D721Med (cell line): Measurements from ENCODE around the gene TAGLN2.

Source experiments
- DNase-seq: peaks from one replicate; pipeline ENCODE4 v3.0.0; 2011; ENCODE audit warnings: low spot score; ENCODE audit not compliant: insufficient read length
- FAIRE-seq: peaks from 2 replicates; lab custom pipeline; 2011; peaks lifted over from hg19 to GRCh38; lab: Jason Lieb, UNC
- TF ChIP-seq, protein P1 (sequence below): IDR thresholded peaks from 2 replicates; pipeline ENCODE4 v1.5.1; 2012; ENCODE audit warnings: mild to moderate bottlenecking, control low read depth; ENCODE audit not compliant: insufficient read depth; ENCODE audit errors: missing control alignments

The TAGLN2 gene

DNA sequence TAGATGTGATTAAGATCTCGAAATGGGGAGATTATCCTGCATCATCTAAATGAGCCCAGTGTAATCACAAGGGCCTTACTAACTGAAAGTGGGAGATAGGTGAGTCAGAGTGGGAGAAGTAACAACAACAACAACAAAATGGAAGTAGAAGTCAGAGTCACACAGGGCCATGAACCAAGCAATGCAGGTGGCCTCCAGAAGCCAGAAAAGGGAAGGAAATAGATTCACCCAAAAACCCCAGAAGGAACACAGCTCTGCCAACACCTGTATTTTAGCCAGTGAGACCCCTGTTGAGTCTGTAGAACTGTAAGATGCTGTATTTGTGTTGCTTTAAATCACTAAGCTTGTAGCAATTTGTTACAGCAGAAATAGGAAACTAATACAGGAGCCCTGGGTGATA, 4.1 kb downstream of the TAGLN2 start:
- DNase-seq: no peak
- no peak for FAIRE-seq
- TF ChIP-seq, protein P1, sequence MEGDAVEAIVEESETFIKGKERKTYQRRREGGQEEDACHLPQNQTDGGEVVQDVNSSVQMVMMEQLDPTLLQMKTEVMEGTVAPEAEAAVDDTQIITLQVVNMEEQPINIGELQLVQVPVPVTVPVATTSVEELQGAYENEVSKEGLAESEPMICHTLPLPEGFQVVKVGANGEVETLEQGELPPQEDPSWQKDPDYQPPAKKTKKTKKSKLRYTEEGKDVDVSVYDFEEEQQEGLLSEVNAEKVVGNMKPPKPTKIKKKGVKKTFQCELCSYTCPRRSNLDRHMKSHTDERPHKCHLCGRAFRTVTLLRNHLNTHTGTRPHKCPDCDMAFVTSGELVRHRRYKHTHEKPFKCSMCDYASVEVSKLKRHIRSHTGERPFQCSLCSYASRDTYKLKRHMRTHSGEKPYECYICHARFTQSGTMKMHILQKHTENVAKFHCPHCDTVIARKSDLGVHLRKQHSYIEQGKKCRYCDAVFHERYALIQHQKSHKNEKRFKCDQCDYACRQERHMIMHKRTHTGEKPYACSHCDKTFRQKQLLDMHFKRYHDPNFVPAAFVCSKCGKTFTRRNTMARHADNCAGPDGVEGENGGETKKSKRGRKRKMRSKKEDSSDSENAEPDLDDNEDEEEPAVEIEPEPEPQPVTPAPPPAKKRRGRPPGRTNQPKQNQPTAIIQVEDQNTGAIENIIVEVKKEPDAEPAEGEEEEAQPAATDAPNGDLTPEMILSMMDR: no peak

DNA sequence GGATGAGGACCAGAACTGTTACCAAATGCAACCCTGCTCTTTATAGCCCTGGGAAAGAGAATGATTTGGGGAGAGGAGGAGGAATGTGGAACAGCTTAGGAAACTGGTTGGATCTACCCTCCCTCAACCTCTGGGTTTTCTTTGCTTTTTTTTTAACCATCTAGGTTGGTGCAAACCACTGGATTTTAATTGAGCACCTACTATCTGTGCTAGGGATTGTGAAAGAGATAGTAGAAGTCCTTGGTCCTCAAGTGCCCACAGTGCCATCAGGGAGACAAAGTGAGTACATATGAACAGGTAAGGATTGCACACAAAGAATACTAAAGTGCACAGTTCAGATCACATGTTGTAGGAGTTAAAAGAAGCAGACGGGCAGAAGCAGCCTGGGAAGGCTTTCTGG, 4.7 kb downstream of the TAGLN2 start:
- FAIRE-seq (no peak), DNase-seq (no peak)
- TF ChIP-seq, protein P1: no peak

DNA sequence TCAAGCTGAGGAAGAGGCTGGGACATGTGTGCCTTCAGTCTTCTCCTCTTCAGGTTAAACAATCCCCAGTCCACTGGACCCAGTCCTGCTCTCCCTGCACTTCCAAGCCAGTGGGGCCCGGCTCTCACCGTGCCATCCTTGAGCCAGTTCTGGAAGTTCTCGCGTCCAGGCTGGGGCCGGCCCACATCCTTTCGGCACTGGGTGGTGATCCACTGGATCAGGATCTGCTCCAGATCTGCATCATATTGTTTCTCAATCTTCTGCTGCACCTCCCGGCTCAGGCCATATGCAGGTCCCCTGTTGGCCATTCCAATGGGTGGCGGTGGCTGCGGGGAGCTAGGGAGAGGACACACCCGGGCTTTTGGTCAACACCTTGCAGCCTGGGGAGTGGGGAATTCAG, 5.1 kb downstream of the TAGLN2 start:
- FAIRE-seq (no peak), DNase-seq (no peak)
- TF ChIP-seq, protein P1: no peak

DNA sequence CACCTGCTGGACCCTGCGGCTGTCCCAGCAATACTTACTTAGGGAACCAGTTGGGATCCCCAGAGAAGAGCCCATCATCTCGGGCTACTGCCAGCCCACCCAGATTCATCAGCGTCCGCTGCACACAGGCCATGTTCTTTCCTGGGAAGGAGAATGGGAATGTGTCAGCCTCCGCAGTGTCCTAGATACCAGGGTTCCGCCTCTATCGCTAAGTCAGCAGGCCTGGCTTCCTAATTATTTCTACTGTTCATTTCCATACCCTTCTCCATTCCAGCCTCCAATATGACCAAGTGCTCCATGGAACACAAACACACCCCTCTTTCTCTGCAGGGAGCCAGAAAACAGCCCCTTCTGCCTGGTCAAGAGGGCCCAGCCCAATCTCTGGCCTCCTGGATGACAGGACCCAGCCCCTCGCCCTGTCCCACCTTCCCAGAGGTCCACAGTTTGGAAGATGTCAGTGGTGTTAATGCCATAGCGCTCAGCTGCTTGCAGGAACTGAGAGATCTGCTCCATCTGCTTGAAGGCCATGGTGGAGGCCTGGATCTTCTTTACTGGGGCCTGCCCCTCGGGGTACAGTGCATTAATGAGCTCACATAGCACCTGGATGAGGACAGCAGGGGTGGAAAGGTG, 6.0 kb downstream of the TAGLN2 start:
- no peak for FAIRE-seq
- TF ChIP-seq, protein P1: no peak

DNA sequence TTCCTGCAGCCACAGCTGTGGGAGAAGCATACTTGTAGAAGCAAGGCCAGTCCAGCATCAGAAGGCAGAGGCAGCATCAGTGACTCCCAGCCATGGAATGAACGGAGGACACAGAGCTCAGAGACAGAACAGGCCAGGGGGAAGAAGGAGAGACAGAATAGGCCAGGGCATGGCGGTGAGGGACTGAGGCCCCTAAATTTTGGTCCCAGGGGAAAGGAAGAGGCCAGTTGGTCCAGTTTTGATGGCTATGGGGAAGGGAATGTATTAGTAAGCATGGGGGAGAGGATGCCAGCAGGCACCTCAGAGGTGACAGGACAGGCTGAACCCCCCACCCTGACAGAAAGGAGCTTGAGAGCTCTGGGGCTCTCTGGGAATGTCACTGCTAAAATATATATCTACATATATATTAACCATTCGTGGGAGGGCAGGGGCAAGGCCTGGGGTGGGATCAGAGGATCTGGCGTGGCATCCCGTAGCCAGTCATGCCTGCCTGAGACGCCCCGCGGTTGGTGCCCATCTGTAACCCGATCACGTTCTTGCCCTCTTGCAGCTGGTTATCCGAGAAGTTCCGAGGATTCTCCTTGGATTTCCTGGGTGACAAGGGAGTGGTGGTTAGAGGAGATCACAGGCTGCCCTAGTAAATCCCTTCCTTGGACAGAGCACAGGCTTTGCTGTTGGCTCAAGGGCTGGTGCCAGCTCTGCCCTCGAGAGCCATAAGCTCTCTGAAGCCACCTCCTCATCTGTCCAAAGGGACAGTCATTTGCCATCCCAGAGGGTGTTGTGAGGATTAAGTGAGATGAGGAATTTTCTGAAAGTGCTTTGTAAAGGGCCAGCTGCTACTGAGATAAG, 6.7 kb downstream of the TAGLN2 start:
- no peak for FAIRE-seq
- no peak for DNase-seq
- TF ChIP-seq, protein P1: no peak

More for the DNA sequence above, 6.0 kb downstream of the TAGLN2 start:
- no peak for DNase-seq

DNA sequence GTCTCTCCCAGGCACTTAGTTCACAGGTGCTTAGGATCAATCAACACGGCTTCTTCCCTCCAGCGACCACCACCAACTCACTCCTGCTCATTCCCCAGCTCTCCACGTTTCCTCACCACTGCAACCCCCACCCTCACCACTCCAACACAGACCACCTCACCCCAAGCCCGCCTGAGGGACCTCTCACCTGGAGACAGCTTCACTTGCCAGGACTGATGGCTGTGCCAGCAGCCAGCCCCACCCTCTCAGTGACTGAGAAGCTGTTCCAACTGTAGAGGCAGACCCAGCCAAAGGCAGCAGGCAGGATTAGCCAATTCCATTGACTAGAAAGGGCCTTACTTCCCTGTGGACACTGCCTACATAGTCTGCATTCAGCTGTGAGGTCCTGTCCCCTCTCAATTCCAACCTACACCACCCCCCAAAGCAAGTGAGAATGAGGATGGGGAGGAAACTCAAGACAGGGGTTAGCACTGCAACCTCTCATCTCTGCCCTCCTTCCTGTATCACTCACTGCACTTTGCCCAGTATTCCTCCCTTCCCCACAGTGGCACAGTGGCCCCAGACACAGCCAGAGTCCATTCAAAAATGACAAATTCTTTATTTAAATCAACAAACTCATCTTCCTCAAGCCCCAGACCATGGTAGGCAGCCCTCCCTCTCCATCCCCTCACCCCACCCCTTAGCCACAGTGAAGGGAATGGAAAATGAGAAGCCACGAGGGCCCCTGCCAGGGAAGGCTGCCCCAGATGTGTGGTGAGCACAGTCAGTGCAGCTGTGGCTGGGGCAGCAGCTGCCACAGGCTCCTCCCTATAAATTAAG, 7.6 kb downstream of the TAGLN2 start:
- FAIRE-seq: no peak
- no peak for DNase-seq
- TF ChIP-seq, protein P1: no peak
